ENCODE data around the gene GPC6.
"Not testable (repeated sequence)": the region's sequence is repeated elsewhere in the genome, so short reads cannot be mapped to it uniquely, and the experiment has no call there.

The GPC6 gene

DNA sequence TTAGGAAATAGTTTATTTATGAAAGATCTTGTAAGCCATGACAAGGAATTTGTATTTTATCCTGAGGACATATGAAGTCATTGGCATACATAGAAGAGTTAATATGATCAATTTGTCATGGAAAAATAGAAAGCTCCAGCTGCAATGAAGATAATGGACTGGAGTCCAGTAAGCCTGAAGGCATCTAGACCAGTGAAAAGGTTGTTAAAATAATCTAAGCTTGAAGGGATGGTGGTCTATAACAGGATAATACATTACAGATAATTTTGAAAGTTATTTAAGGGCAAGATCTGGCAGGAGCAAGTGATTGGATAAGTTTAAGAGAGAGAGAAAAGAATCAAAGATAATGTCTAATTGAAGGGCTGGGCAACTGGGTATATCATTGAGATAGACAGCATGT, 224.2 kb downstream of the GPC6 start:
- TF ChIP-seq, protein P1, sequence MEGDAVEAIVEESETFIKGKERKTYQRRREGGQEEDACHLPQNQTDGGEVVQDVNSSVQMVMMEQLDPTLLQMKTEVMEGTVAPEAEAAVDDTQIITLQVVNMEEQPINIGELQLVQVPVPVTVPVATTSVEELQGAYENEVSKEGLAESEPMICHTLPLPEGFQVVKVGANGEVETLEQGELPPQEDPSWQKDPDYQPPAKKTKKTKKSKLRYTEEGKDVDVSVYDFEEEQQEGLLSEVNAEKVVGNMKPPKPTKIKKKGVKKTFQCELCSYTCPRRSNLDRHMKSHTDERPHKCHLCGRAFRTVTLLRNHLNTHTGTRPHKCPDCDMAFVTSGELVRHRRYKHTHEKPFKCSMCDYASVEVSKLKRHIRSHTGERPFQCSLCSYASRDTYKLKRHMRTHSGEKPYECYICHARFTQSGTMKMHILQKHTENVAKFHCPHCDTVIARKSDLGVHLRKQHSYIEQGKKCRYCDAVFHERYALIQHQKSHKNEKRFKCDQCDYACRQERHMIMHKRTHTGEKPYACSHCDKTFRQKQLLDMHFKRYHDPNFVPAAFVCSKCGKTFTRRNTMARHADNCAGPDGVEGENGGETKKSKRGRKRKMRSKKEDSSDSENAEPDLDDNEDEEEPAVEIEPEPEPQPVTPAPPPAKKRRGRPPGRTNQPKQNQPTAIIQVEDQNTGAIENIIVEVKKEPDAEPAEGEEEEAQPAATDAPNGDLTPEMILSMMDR (IDR thresholded peaks at IDR 0.05; ENCODE audit: low read depth, low read length, missing control alignments) = no peak
- H3K4me3 ChIP-seq (ENCODE audit: low read depth, low read length) = no peak overlapping the region
- in situ Hi-C loops (cut with HindIII; ENCODE audit: low sequenced_read_pairs) = no loop called here
- no peak for DNase-seq (ENCODE audit: low read depth)

DNA sequence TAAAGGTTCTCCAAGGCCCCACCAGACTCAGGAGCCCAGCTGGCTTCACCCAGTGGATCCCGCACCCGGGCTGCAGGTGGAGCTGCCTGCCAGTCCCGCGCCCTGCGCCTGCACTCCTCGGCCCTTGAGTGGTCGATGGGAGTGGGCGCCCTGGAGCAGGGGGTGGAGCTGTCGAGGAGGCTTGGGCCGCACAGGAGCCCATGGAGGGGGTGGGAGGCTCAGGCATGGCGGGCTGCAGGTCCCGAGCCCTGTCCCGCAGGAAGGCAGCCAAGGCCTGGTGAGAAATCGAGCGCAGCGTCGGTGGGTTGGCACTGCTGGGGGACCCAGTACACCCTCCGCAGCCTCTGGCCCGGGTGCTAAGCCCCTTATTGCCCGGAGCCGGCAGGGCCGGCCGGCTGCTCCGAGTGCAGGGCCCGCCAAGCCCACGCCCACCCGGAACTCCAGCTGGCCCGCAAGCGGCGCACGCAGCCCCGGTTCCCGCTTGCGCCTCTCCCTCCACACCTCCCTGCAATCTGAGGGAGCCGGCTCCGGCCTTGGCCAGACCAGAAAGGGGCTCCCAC, 228.1 kb downstream of the GPC6 start:
- H3K4me3 ChIP-seq (ENCODE audit: low read depth, low read length); DNase-seq (ENCODE audit: low read depth); in situ Hi-C loops (cut with HindIII; ENCODE audit: low sequenced_read_pairs): not testable (repeated sequence)

DNA sequence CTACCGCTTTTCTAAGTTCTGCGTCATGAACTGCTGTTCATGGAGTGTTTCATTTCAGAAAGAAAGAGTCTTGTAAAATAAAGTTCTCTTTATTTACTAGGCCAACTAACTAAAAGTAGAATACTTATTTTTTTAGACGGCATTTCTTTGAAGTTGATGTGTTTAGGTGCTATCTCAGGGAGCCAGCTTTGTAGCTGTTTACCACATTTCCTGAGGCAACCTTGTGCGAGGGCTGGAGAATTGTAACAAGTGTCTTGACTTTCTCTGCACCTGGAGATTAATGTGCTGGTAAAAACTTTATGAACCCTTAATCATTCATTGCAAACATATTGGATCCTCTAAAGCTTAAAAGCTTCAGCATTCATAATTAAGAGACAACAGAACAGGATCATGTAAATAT, 229.3 kb downstream of the GPC6 start:
- no peak overlapping the region for H3K4me3 ChIP-seq (ENCODE audit: low read depth, low read length)
- no peak for DNase-seq (ENCODE audit: low read depth)
- in situ Hi-C loops (cut with HindIII; ENCODE audit: low sequenced_read_pairs) = no loop called here
- TF ChIP-seq, protein P1 (IDR thresholded peaks at IDR 0.05; ENCODE audit: low read depth, low read length, missing control alignments) = no peak

DNA sequence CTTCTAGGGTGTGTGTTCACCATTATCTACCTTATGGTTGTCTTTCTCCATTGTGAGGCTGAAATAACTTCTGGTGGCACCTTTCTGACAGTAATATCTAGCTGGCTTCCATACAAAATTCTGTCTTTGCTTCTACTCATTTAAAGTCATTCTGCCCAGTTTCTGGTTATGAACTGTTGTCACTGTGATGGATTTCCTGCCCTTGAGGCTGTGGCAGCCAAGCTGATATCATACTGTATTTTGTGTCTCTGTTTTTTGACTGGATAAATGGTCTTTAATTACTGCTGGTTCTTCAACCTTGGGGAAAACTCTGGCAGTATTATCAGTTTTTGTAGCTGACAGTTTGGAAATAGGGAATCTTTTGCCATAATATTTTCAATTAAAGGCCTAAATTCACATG, 233.4 kb downstream of the GPC6 start:
- H3K4me3 ChIP-seq (ENCODE audit: low read depth, low read length) = no peak overlapping the region
- in situ Hi-C loops (cut with HindIII; ENCODE audit: low sequenced_read_pairs) = no loop called here
- no peak for DNase-seq (ENCODE audit: low read depth)
- TF ChIP-seq, protein P1 (IDR thresholded peaks at IDR 0.05; ENCODE audit: low read depth, low read length, missing control alignments) = no peak

DNA sequence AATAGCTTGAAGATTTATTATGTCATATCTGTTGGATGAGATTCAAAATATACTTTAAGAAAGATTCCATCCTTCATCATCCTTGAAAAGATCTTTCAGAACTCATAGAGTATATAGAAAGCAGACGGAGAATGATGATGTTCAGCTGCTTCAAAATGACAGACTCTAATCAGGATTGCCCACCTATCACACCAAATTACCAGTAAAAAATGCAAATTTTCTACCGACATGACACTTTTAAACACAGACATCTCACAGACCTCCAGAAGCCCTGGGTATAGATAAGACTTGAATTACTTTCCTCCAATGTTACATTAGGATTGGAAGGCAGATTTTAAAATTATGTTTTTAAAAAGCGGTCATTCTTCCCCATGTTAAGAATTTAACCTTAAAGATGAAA, 235.5 kb downstream of the GPC6 start:
- TF ChIP-seq, protein P1 (IDR thresholded peaks at IDR 0.05; ENCODE audit: low read depth, low read length, missing control alignments) = no peak
- no peak for DNase-seq (ENCODE audit: low read depth)
- H3K4me3 ChIP-seq (ENCODE audit: low read depth, low read length) = no peak overlapping the region
- in situ Hi-C loops (cut with HindIII; ENCODE audit: low sequenced_read_pairs) = no loop called here

DNA sequence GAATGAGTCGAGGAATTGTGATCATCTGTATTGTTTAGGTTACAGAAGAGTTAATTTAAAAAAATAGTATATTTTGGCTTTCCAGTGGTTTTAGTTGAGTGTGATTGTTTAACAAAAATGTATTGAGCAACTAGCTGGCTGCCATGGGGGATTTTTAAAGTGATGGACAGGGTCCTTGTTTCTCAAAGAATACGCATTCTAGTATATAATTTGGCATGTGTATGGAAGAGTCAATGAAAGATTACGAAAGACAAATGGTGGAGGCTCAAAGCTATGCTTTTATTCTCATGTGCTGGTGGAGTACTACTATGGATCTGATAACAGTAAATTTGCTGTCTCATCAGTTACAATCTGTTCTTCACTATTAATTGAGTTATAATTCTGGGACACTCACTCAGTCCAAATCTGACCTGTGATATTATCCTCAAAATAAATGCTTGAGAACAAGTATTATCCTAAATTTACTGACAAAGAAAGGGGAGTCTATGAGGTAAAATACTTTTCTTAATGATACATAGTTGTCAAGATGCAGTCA, 240.0 kb downstream of the GPC6 start:
- TF ChIP-seq, protein P1 (IDR thresholded peaks at IDR 0.05; ENCODE audit: low read depth, low read length, missing control alignments) = no peak
- no peak overlapping the region for H3K4me3 ChIP-seq (ENCODE audit: low read depth, low read length)
- DNase-seq (ENCODE audit: low read depth) = no peak
- in situ Hi-C loops (cut with HindIII; ENCODE audit: low sequenced_read_pairs) = no loop called here

DNA sequence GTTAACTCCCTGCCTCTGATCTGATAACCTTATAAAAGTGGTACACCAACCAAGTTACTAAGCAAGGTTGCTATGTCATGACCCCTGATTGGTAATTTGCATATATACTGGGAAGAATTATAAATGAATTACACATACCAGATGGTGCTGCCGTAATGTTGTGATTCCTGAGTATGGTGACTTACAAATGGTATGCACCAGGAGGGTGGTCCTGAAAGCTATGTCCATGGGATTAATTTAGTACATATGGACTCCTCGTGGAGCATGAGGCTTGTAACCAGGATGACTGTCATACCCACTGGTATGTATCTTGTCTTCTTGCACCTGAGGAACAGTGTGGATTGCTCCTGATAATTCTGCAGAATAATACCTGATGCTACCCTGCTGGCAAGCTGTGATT, 240.6 kb downstream of the GPC6 start:
- H3K4me3 ChIP-seq (ENCODE audit: low read depth, low read length) = no peak overlapping the region
- DNase-seq (ENCODE audit: low read depth) = no peak
- in situ Hi-C loops (cut with HindIII; ENCODE audit: low sequenced_read_pairs) = no loop called here
- TF ChIP-seq, protein P1 (IDR thresholded peaks at IDR 0.05; ENCODE audit: low read depth, low read length, missing control alignments) = no peak
